Pancreas (tissue), 10 donors: ENCODE data around the gene POLD1. TPM values are rescaled to one million over a fixed set of nuclear protein-coding genes. Genes with fewer than 3 reads are reported as not detected.

Experiments used
- ATAC-seq, 4 donors: fragments of 200-7000 bp; cut with Tn5 transposase; one replicate each; pipeline versions ENCODE4 v1.8.0 to v1.9.1; 2020; ENCODE audit warnings: mild to moderate bottlenecking in 4 of 4, moderate library complexity in 4 of 4
- DNase-seq, 6 donors: peaks; one replicate each; pipeline ENCODE4 v3.0.0-alpha.2; 2020
- FAIRE-seq: peaks from 2 replicates; lab custom pipeline; 2012; peaks lifted over from hg19 to GRCh38; lab: Jason Lieb, UNC
- H3K27ac ChIP-seq, 4 donors: fragments of 200-600 bp; sonication (generic); 1 replicate in 3 of 4; 2 replicates in 1 of 4; pipeline versions ENCODE4 v1.5.0 to v1.8.0; 2020
- H3K27me3 ChIP-seq, 4 donors: fragments of 200-600 bp; one replicate each; pipeline ENCODE4 v1.8.0; 2021
- H3K36me3 ChIP-seq, 3 donors: fragments of 200-600 bp; sonication (generic) in 1 of 3; one replicate each; pipeline versions ENCODE4 v1.5.0 to v1.8.0; 2020 to 2021
- H3K4me1 ChIP-seq, 3 donors: fragments of 200-600 bp; one replicate each; pipeline ENCODE4 v1.8.0; 2021
- H3K4me3 ChIP-seq, 4 donors: fragments of 200-600 bp; sonication (generic) in 2 of 4; one replicate each; pipeline versions ENCODE4 v1.5.0 to v1.8.0; 2020 to 2021
- H3K9me3 ChIP-seq, 4 donors: fragments of 200-600 bp; one replicate each; pipeline ENCODE4 v1.8.0; 2021
- WGBS, 2 donors: extraction: QIAGEN DNeasy Blood & Tissue Kit; methylation state at CpG; one replicate each; pipeline ENCODE4 v1.1.7; 2013; 5-methylcytosine and 5-hydroxymethylcytosine counted together
- intact Hi-C, 3 donors: fragments of 100-400 bp; cut with DNase I; formaldehyde crosslinking; loops; one replicate each; pipeline versions ENCODE4 v1.11.1 to v1.14.2; 2022
- polyA plus RNA-seq, 2 donors: library from polyadenylated mRNA; stranded (reverse); fragments of 200-250 nt; gene quantifications; one replicate each; pipeline ENCODE4 v1.2.3, GENCODE V29; 2013
- total RNA-seq, 6 donors: library from RNA; stranded (reverse); fragmentation: NEBNext Ultra II Directional in 4 of 6; extraction: Animal tissue kit (Norgen Biotek cat#: 25700) in 4 of 6; gene quantifications; one replicate each; pipeline versions ENCODE4 v1.2.1 to v1.2.4, GENCODE V29; 2021 to 2023
- TF ChIP-seq, protein P1 (sequence below), 4 donors: fragments of 200-600 bp; sonication (generic) in 3 of 4; IDR thresholded peaks; one replicate each; pipeline versions ENCODE4 v1.5.0 to v1.8.0; 2021; ENCODE audit warnings: antibody characterized with exemption in 4 of 4
- donor health status: healthy with polysubstance abuse.
- donor health status: DM: no; HTN: no; CAD: no; lungs with moderate emphysema.
- donor health status: DM: no; HTN: no; CAD: no.
- donor health status: control.
- donor health status: control.
- donor health status: Bipolar disorder and iron deficiency.
- donor health status: DM: yes; HTN: yes; CAD: no.
- donor health status: DM: no; HTN: no; CAD: no.
- donor health status: DM: no; HTN: no; CAD: no.
- donor health status: DM: yes; HTN: yes; CAD: no.

Gene POLD1
- total and polyA plus RNA-seq, 8 donors = 9.5 to 45.5 (median 13.7) TPM

DNA sequence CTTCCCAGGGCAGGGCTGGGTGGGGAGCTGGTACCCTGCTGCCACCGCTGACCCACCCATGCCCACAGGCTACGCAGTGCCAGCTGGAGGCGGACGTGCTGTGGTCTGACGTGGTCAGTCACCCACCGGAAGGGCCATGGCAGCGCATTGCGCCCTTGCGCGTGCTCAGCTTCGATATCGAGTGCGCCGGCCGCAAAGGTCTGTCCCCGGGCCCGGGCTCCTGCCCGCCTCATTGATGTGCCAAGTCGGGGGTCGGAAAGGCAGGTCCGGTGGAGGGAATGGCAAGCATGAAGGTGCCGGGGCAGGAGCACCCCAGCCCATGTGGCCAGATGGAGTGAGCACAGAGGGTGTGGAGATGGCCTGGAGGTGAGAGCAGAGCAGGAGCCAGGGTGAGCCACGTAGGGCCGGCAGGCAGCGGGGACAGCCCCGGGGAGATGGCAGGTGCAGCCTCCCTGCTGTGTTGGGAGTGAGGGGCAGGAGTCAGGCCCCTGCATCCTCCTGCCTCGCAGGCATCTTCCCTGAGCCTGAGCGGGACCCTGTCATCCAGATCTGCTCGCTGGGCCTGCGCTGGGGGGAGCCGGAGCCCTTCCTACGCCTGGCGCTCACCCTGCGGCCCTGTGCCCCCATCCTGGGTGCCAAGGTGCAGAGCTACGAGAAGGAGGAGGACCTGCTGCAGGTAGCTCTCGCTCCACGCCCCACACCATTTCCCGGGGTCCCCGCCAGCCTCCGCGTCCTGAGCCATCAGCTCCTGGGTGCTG, 18.6 kb downstream of the POLD1 start:
- no peak for ATAC-seq
- intact Hi-C loops = no loop called here
- WGBS, 2 donors = 95 to 97% methylated on average over 38 to 41 of the region's 41 CpGs

DNA sequence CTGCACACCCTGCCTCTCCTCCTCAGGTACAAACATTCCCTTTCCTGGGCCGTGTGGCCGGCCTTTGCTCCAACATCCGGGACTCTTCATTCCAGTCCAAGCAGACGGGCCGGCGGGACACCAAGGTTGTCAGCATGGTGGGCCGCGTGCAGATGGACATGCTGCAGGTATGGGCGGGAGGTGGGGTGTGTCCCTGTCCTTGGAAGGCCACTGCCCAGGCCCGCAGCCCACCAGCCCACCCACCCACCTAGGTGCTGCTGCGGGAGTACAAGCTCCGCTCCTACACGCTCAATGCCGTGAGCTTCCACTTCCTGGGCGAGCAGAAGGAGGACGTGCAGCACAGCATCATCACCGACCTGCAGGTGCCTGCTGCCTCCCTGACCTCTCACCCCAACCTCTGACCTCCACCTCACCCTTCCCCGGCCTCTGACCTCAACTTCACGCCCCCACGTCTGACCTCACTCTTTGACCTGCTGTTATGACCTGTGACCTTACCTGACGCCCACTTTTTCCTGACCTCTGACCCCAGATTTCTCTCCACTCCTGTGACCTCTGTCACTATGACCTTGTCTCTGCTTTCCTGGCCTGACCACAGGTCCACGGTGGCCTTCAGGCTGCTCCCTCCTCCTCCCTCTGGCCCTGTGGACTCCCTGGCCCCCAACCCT, 22.1 kb downstream of the POLD1 start:
- H3K27ac ChIP-seq = no peak overlapping the region
- DNase-seq (peak in 1 of 6 donors; percentile 64), FAIRE-seq (no peak), ATAC-seq (no peak)
- H3K4me1 ChIP-seq = no peaks in the 10 kb centered on the region
- TF ChIP-seq, protein P1, sequence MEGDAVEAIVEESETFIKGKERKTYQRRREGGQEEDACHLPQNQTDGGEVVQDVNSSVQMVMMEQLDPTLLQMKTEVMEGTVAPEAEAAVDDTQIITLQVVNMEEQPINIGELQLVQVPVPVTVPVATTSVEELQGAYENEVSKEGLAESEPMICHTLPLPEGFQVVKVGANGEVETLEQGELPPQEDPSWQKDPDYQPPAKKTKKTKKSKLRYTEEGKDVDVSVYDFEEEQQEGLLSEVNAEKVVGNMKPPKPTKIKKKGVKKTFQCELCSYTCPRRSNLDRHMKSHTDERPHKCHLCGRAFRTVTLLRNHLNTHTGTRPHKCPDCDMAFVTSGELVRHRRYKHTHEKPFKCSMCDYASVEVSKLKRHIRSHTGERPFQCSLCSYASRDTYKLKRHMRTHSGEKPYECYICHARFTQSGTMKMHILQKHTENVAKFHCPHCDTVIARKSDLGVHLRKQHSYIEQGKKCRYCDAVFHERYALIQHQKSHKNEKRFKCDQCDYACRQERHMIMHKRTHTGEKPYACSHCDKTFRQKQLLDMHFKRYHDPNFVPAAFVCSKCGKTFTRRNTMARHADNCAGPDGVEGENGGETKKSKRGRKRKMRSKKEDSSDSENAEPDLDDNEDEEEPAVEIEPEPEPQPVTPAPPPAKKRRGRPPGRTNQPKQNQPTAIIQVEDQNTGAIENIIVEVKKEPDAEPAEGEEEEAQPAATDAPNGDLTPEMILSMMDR (IDR thresholded peaks at IDR 0.05) = no peak
- intact Hi-C loops = no loop called here
- 88 to 89% methylated on average over 22 of the region's 22 CpGs for WGBS, 2 donors
- no peak overlapping the region for H3K4me3 ChIP-seq
- no peaks in the 10 kb centered on the region for H3K27me3 ChIP-seq
- H3K9me3 ChIP-seq = no peaks in the 10 kb centered on the region
- H3K36me3 ChIP-seq = no peaks in the 10 kb centered on the region

More for the DNA sequence above, 18.6 kb downstream of the POLD1 start:
- peak in 1 of 6 donors; percentile 62 for DNase-seq
- Histone ChIP-seq H3K4me3 (no peak overlapping the region), H3K4me1 (no peaks in the 10 kb centered on the region), H3K27ac (no peak overlapping the region), H3K27me3 (no peaks in the 10 kb centered on the region), H3K36me3 (no peaks in the 10 kb centered on the region), H3K9me3 (no peaks in the 10 kb centered on the region)
- TF ChIP-seq, protein P1 (IDR thresholded peaks at IDR 0.05) = no peak
- no peak for FAIRE-seq

DNA sequence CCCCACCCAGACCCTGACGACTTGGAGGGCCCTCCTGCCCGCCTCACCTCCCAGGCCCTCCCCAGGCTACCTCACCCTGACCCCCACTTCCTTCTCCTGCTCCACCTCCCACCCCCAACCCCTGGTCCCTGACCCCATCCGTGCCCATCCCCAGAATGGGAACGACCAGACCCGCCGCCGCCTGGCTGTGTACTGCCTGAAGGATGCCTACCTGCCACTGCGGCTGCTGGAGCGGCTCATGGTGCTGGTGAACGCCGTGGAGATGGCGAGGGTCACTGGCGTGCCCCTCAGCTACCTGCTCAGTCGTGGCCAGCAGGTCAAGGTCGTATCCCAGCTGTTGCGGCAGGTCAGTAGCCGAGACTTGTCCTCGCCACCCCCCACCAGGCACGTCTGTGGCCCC, 22.7 kb downstream of the POLD1 start:
- WGBS, 2 donors = 91 to 97% methylated on average over 19 of the region's 19 CpGs
- H3K27me3 ChIP-seq = no peaks in the 10 kb centered on the region
- TF ChIP-seq, protein P1 (IDR thresholded peaks at IDR 0.05) = no peak
- H3K4me1 ChIP-seq = no peaks in the 10 kb centered on the region
- H3K9me3 ChIP-seq = no peaks in the 10 kb centered on the region
- no peaks in the 10 kb centered on the region for H3K36me3 ChIP-seq
- FAIRE-seq (no peak), ATAC-seq (no peak), DNase-seq (peak in 1 of 6 donors; percentile 74)
- H3K4me3 ChIP-seq = no peak overlapping the region
- H3K27ac ChIP-seq = no peak overlapping the region
- intact Hi-C loops = no loop called here

DNA sequence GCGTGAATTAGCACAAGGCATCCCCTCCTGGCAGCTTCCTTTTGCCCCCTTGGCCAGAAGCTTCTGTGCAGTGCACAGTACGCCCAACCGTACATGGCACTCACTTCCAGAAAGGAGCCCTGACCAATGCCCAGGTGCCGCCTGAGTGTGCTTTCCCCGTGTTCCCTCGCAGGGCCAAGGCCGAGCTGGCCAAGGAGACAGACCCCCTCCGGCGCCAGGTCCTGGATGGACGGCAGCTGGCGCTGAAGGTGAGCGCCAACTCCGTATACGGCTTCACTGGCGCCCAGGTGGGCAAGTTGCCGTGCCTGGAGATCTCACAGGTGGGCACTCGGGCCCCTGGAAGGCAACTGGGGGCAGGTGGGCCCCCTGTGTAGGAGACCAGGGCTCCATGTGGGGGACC, 25.2 kb downstream of the POLD1 start:
- TF ChIP-seq, protein P1 (IDR thresholded peaks at IDR 0.05) = no peak
- no peak for FAIRE-seq
- WGBS, 2 donors = 95% methylated on average over 17 of the region's 17 CpGs
- intact Hi-C loops = no loop called here
- peak in 1 of 6 donors; percentile 55 for DNase-seq
- Histone ChIP-seq H3K36me3 (no peaks in the 10 kb centered on the region), H3K27ac (no peak overlapping the region), H3K27me3 (no peaks in the 10 kb centered on the region), H3K4me1 (no peaks in the 10 kb centered on the region), H3K9me3 (no peaks in the 10 kb centered on the region), H3K4me3 (no peak overlapping the region)
- no peak for ATAC-seq

DNA sequence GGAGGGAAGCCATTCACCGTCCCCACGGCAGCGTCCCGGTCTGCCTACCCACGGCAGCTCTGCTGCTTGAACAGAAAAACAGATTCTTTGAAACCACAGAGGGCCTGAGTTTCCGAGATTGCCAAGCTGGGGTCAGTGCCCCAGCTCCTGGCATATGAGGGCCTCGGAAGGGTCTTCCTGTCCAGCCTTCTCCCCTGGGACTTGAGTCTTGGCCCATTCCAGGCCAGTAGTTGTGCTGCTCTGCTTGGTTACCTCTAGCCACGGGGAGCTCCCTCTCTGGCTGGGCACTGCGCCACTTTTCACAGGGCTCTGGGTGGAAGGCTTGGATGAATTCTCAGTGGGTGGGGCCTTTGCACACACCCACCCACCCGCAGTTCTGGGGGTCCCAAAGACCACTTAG, 26.0 kb downstream of the POLD1 start:
- no peak for DNase-seq
- no peak for ATAC-seq
- no peaks in the 10 kb centered on the region for H3K27me3 ChIP-seq
- H3K36me3 ChIP-seq = no peaks in the 10 kb centered on the region
- no peak overlapping the region for H3K4me3 ChIP-seq
- no peak overlapping the region for H3K27ac ChIP-seq
- WGBS, 2 donors = 86 to 89% methylated on average over 10 of the region's 10 CpGs
- TF ChIP-seq, protein P1 (IDR thresholded peaks at IDR 0.05) = no peak
- intact Hi-C loops = no loop called here
- H3K9me3 ChIP-seq = no peaks in the 10 kb centered on the region
- no peak for FAIRE-seq
- H3K4me1 ChIP-seq = no peaks in the 10 kb centered on the region
